Skeletal muscle satellite cell (primary cell): ENCODE data around the gene KRTAP22-2. TPM values are rescaled to one million over a fixed set of nuclear protein-coding genes. Genes with fewer than 3 reads are reported as not detected.

Experiments
- H3K27me3 ChIP-seq: 2 replicates; pipeline ENCODE4 v1.7.0; 2013; ENCODE audit warnings: low read length; ENCODE audit not compliant: control insufficient read depth, insufficient read depth
- H3K36me3 ChIP-seq: 2 replicates; pipeline ENCODE4 v1.7.0; 2013; ENCODE audit warnings: mild to moderate bottlenecking, control low read depth, low read length; ENCODE audit not compliant: insufficient read depth
- H3K4me1 ChIP-seq: 2 replicates; pipeline ENCODE4 v1.7.0; 2013; ENCODE audit warnings: low read length; ENCODE audit not compliant: control insufficient read depth, insufficient read depth
- H3K4me2 ChIP-seq: 2 replicates; pipeline ENCODE4 v1.7.0; 2013; ENCODE audit warnings: mild to moderate bottlenecking, low read length
- H3K4me3 ChIP-seq: 2 replicates; pipeline ENCODE4 v1.7.0; 2013; ENCODE audit warnings: low read length
- H3K9ac ChIP-seq: 2 replicates; pipeline ENCODE4 v1.7.0; 2013; ENCODE audit warnings: mild to moderate bottlenecking, low read depth, low read length, moderate library complexity
- H3K9me3 ChIP-seq: replicated peaks from 2 replicates; pipeline ENCODE4 v1.7.0; 2013; ENCODE audit warnings: mild to moderate bottlenecking, control low read depth, low read length
- total RNA-seq: library from RNA; depleted of rRNA; stranded (reverse); fragments of >200 nt; gene quantifications from 2 replicates; pipeline ENCODE4 v1.2.3, GENCODE V29; 2012; rRNA removed

Gene KRTAP22-2
- not detected in 2 replicates for total RNA-seq

GRCh38 chr21:30590297-30590696 lies at the start of gene KRTAP22-2:
KRTAP22-2 (minus strand) TSS chr21:30590397.
- Histone ChIP-seq H3K36me3 (no peaks in the 10 kb centered on the region), H3K4me2 (no peak within 1 kb of the TSS)

GRCh38 chr21:30638686-30639085 lies 48.5 kb upstream of the KRTAP22-2 start:
- Histone ChIP-seq H3K4me2 (no peak overlapping the region), H3K4me1 (no peaks in the 10 kb centered on the region), H3K9me3 (peaks cover 4% of the 10 kb centered on the region), H3K36me3 (no peaks in the 10 kb centered on the region), H3K27me3 (no peaks in the 10 kb centered on the region), H3K4me3 (no peak overlapping the region), H3K9ac (no peak overlapping the region)

More at GRCh38 chr21:30590297-30590696, at the start of gene KRTAP22-2:
- Histone ChIP-seq H3K9me3 (peaks cover 13% of the 10 kb centered on the region), H3K9ac (no peak within 1 kb of the TSS), H3K4me3 (no peak within 1 kb of the TSS), H3K27me3 (no peaks in the 10 kb centered on the region), H3K4me1 (no peaks in the 10 kb centered on the region)

GRCh38 chr21:30634906-30635305 lies 44.7 kb upstream of the KRTAP22-2 start, which contains the start of gene KRTAP20-2:
KRTAP20-2 (plus strand) TSS chr21:30635206; CDS start chr21:30635264, 58 bp downstream.
- no peaks in the 10 kb centered on the region for H3K4me1 ChIP-seq
- H3K9me3 ChIP-seq: peaks cover 12% of the 10 kb centered on the region
- H3K4me2 ChIP-seq: no peak within 1 kb of the TSS
- H3K4me3 ChIP-seq: no peak within 1 kb of the TSS
- no peaks in the 10 kb centered on the region for H3K27me3 ChIP-seq
- H3K9ac ChIP-seq: no peak within 1 kb of the TSS
- H3K36me3 ChIP-seq: no peaks in the 10 kb centered on the region

- Histone ChIP-seq H3K9me3 (peaks cover 8% of the 10 kb centered on the region), H3K4me2 (no peak overlapping the region), H3K9ac (no peak overlapping the region), H3K4me3 (no peak overlapping the region), H3K4me1 (no peaks in the 10 kb centered on the region), H3K27me3 (no peaks in the 10 kb centered on the region), H3K36me3 (no peaks in the 10 kb centered on the region)
These were observed 39.0 kb upstream of the KRTAP22-2 start for GRCh38 chr21:30629200-30629599.

GRCh38 chr21:30628109-30628508 lies 37.9 kb upstream of the KRTAP22-2 start:
- Histone ChIP-seq H3K36me3 (no peaks in the 10 kb centered on the region), H3K9me3 (peaks cover 8% of the 10 kb centered on the region), H3K4me1 (no peaks in the 10 kb centered on the region), H3K9ac (no peak overlapping the region), H3K27me3 (no peaks in the 10 kb centered on the region), H3K4me2 (no peak overlapping the region), H3K4me3 (no peak overlapping the region)

GRCh38 chr21:30625449-30626165 lies 35.4 kb upstream of the KRTAP22-2 start:
- no peak overlapping the region for H3K4me3 ChIP-seq
- no peak overlapping the region for H3K9ac ChIP-seq
- H3K4me2 ChIP-seq: no peak overlapping the region
- H3K27me3 ChIP-seq: no peaks in the 10 kb centered on the region
- no peaks in the 10 kb centered on the region for H3K4me1 ChIP-seq
- H3K36me3 ChIP-seq: no peaks in the 10 kb centered on the region
- H3K9me3 ChIP-seq: no peaks in the 10 kb centered on the region

- no peak overlapping the region for H3K4me3 ChIP-seq
- H3K27me3 ChIP-seq: no peaks in the 10 kb centered on the region
- no peak overlapping the region for H3K9ac ChIP-seq
- H3K9me3 ChIP-seq: no peaks in the 10 kb centered on the region
- H3K36me3 ChIP-seq: no peaks in the 10 kb centered on the region
- H3K4me2 ChIP-seq: no peak overlapping the region
- H3K4me1 ChIP-seq: no peaks in the 10 kb centered on the region
These were observed 33.2 kb upstream of the KRTAP22-2 start for GRCh38 chr21:30623362-30623761.

- Histone ChIP-seq H3K27me3 (no peaks in the 10 kb centered on the region), H3K9me3 (no peaks in the 10 kb centered on the region), H3K36me3 (no peaks in the 10 kb centered on the region), H3K4me1 (no peaks in the 10 kb centered on the region), H3K9ac (no peak within 1 kb of the TSS), H3K4me3 (no peak within 1 kb of the TSS), H3K4me2 (no peak within 1 kb of the TSS)
These were observed 30.3 kb upstream of the KRTAP22-2 start, which contains the start of gene KRTAP20-4 for GRCh38 chr21:30620522-30620921. KRTAP20-4 (plus strand) TSS chr21:30620627.

- Histone ChIP-seq H3K9me3 (peaks cover 4% of the 10 kb centered on the region), H3K27me3 (no peaks in the 10 kb centered on the region), H3K9ac (no peak overlapping the region), H3K36me3 (no peaks in the 10 kb centered on the region), H3K4me3 (no peak overlapping the region), H3K4me2 (no peak overlapping the region), H3K4me1 (no peaks in the 10 kb centered on the region)
These were observed 29.9 kb upstream of the KRTAP22-2 start for GRCh38 chr21:30620080-30620479.

- no peak within 1 kb of the TSS for H3K9ac ChIP-seq
- H3K4me2 ChIP-seq: no peak within 1 kb of the TSS
- H3K27me3 ChIP-seq: no peaks in the 10 kb centered on the region
- H3K4me3 ChIP-seq: no peak within 1 kb of the TSS
- peaks cover 9% of the 10 kb centered on the region for H3K9me3 ChIP-seq
- H3K36me3 ChIP-seq: no peaks in the 10 kb centered on the region
- no peaks in the 10 kb centered on the region for H3K4me1 ChIP-seq
These were observed 25.9 kb upstream of the KRTAP22-2 start, which contains the start of gene KRTAP20-1 for GRCh38 chr21:30616125-30616524. KRTAP20-1 (plus strand) TSS chr21:30616425; CDS start chr21:30616455, 30 bp downstream.

GRCh38 chr21:30615199-30615598 lies 25.0 kb upstream of the KRTAP22-2 start:
- Histone ChIP-seq H3K36me3 (no peaks in the 10 kb centered on the region), H3K9ac (no peak overlapping the region), H3K9me3 (peaks cover 9% of the 10 kb centered on the region), H3K27me3 (no peaks in the 10 kb centered on the region), H3K4me1 (no peaks in the 10 kb centered on the region), H3K4me3 (no peak overlapping the region), H3K4me2 (no peak overlapping the region)

- Histone ChIP-seq H3K4me3 (no peak within 1 kb of the TSS), H3K27me3 (no peaks in the 10 kb centered on the region), H3K4me2 (no peak within 1 kb of the TSS), H3K4me1 (no peaks in the 10 kb centered on the region), H3K9ac (no peak within 1 kb of the TSS), H3K9me3 (peaks cover 9% of the 10 kb centered on the region), H3K36me3 (no peaks in the 10 kb centered on the region)
These were observed 23.6 kb upstream of the KRTAP22-2 start, which contains the start of gene KRTAP6-1 for GRCh38 chr21:30613836-30614235. KRTAP6-1 (minus strand) TSS chr21:30613930; CDS start chr21:30613904, 26 bp downstream.
